CD4-positive, alpha-beta memory T cell (primary cell): Measurements from ENCODE around the gene GALNT7. TPM values are rescaled to one million over a fixed set of nuclear protein-coding genes. Genes with fewer than 3 reads are reported as not detected.

Source experiments
- CTCF ChIA-PET: fragments of 350-600 bp; sonication (Branson Sonifier 250); formaldehyde crosslinking; loops from one replicate; lab custom pipeline; 2021; ENCODE audit warnings: inconsistent platforms; ENCODE audit not compliant: partially characterized antibody; lab: Charles Lee
- POLR2A ChIA-PET: fragments of 350-600 bp; sonication (Branson Sonifier 250); formaldehyde crosslinking; loops from one replicate; lab custom pipeline; 2021; ENCODE audit not compliant: partially characterized antibody; lab: Charles Lee
- DNase-seq, 5 donors: peaks; one replicate each; pipeline versions ENCODE4 v3.0.0 to v3.0.0-alpha.2; 2020 to 2022; ENCODE audit warnings: mixed read lengths in 1 of 5
- H3K27ac ChIP-seq: one replicate; pipeline ENCODE4 v1.7.0; 2013; ENCODE audit warnings: low read depth, low read length
- H3K27me3 ChIP-seq: 2 replicates; pipeline ENCODE4 v1.7.0; 2013; ENCODE audit warnings: mild to moderate bottlenecking, low read length, moderate library complexity; ENCODE audit not compliant: insufficient read depth
- H3K36me3 ChIP-seq: 2 replicates; pipeline ENCODE4 v1.7.0; 2013; ENCODE audit warnings: mild to moderate bottlenecking, low read length, moderate library complexity; ENCODE audit not compliant: insufficient read depth
- H3K4me1 ChIP-seq: 2 replicates; pipeline ENCODE4 v1.7.0; 2013; ENCODE audit warnings: mild to moderate bottlenecking, low read length, moderate library complexity; ENCODE audit not compliant: insufficient read depth
- H3K4me3 ChIP-seq, 2 donors: one replicate each; pipeline ENCODE4 v1.7.0; 2013; ENCODE audit warnings: low read length in 2 of 2, mild to moderate bottlenecking in 1 of 2
- H3K9me3 ChIP-seq, 2 donors: one replicate each; pipeline ENCODE4 v1.7.0; 2013; ENCODE audit warnings: low read length in 2 of 2, control low read depth in 1 of 2; ENCODE audit not compliant: control insufficient read depth in 1 of 2
- H3K27ac Mint-ChIP-seq, 7 donors: one replicate each; pipeline ENCODE4 v1.8.0; 2020 to 2021; ENCODE audit warnings: mixed read lengths in 7 of 7, mild to moderate bottlenecking in 6 of 7, inconsistent platforms in 3 of 7, moderate library complexity in 3 of 7
- H3K27me3 Mint-ChIP-seq, 2 donors: one replicate each; pipeline ENCODE4 v1.8.0; 2020 to 2021; ENCODE audit warnings: mixed read lengths in 2 of 2
- H3K36me3 Mint-ChIP-seq, 2 donors: one replicate each; pipeline ENCODE4 v1.8.0; 2020 to 2021; ENCODE audit warnings: mixed read lengths in 2 of 2, inconsistent platforms in 1 of 2, mild to moderate bottlenecking in 1 of 2
- H3K4me1 Mint-ChIP-seq, 4 donors: one replicate each; pipeline ENCODE4 v1.8.0; 2020 to 2021; ENCODE audit warnings: mixed read lengths in 4 of 4, mild to moderate bottlenecking in 1 of 4
- H3K4me3 Mint-ChIP-seq, 8 donors: one replicate each; pipeline ENCODE4 v1.8.0; 2020 to 2021; ENCODE audit warnings: mixed read lengths in 8 of 8, mild to moderate bottlenecking in 7 of 8, moderate library complexity in 6 of 8, inconsistent platforms in 3 of 8
- H3K9me3 Mint-ChIP-seq, 8 donors: one replicate each; pipeline ENCODE4 v1.8.0; 2020 to 2021; ENCODE audit warnings: mixed read lengths in 8 of 8, mild to moderate bottlenecking in 5 of 8, inconsistent platforms in 3 of 8, moderate library complexity in 1 of 8
- intact Hi-C: fragments of 100-400 bp; cut with micrococcal nuclease; formaldehyde crosslinking; loops from one replicate; pipeline ENCODE4 v1.15.1; 2023
- polyA plus RNA-seq, 2 donors: library from polyadenylated mRNA; unstranded; fragments of 300-500 nt; fragmentation: Illumina TruSeq; gene quantifications; one replicate each; pipeline ENCODE4 v1.2.3, GENCODE V29; 2021
- total RNA-seq, 2 experiments: library from RNA; stranded (reverse); gene quantifications; one replicate each; pipeline ENCODE4 v1.2.3, GENCODE V29; 2021

GALNT7 gene
- total and polyA plus RNA-seq, 4 experiments from 2014 or later = 12.6 to 26.3 (median 22.3) TPM

DNA sequence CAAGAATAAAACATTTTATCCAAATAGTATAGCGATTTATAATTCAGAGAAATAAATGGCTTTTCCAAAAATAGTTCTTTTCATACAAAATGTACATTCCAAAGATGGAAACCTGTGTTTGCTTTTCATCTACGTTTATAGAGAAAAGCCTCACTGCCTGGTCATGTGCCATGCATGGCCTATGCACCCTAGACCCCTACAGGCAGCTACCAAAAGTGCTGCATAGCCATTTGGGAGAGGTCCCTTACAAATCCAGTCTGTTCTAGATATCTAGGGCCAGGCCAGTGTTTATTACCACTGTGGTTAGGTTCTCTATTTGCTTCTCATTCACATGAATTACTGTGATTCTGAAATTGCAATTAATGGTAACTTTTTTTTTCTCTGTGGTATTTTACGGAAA lies 148.4 kb downstream of the GALNT7 start:
- intact Hi-C loops = loop anchor here (5.0 kb wide), 1 partner anchor 305 kb away; no protein-coding TSS in a partner anchor
- Histone ChIP-seq H3K4me1 (no peaks in the 10 kb centered on the region), H3K4me3 (no peak overlapping the region), H3K27me3 (no peaks in the 10 kb centered on the region), H3K36me3 (peaks cover 4% of the 10 kb centered on the region), H3K9me3 (no peaks in the 10 kb centered on the region), H3K27ac (no peak overlapping the region)
- Mint-ChIP-seq H3K4me3 (no peak overlapping the region), H3K27ac (no peak overlapping the region), H3K27me3 (no peaks in the 10 kb centered on the region), H3K36me3 (peaks cover 8 to 22% of the 10 kb centered on the region in 2 donors), H3K9me3 (no peaks in the 10 kb centered on the region), H3K4me1 (peaks cover 0 to 2% (median under 1%) of the 10 kb centered on the region in 4 donors)
- POLR2A ChIA-PET = interaction anchor here (1.0 kb wide), 1 partner anchor 99 kb away, joined by 3 read pairs; no protein-coding TSS in a partner anchor
- DNase-seq = no peak
- CTCF ChIA-PET = interaction anchor here (8.0 kb wide), 1 partner anchor 99 kb away, joined by 295 read pairs; no protein-coding TSS in a partner anchor

DNA sequence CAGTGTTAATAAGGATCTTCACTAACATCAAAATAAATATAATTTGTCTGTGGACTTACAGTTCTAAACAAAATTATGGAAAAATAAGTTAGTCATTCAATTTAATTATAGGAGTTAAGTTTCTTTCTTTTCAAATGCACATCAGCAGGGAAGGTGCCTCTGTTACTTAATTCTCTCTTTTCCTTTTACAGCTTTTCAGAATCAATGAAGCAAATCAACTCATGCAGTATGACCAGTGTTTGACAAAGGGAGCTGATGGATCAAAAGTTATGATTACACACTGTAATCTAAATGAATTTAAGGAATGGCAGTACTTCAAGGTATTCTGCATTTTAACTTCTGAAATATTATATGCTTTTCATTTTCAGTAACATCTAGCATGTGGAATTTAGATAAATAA lies 149.6 kb downstream of the GALNT7 start:
- peaks cover 4% of the 10 kb centered on the region for H3K36me3 ChIP-seq
- H3K4me1 Mint-ChIP-seq = peaks cover 0 to 2% (median under 1%) of the 10 kb centered on the region in 4 donors

DNA sequence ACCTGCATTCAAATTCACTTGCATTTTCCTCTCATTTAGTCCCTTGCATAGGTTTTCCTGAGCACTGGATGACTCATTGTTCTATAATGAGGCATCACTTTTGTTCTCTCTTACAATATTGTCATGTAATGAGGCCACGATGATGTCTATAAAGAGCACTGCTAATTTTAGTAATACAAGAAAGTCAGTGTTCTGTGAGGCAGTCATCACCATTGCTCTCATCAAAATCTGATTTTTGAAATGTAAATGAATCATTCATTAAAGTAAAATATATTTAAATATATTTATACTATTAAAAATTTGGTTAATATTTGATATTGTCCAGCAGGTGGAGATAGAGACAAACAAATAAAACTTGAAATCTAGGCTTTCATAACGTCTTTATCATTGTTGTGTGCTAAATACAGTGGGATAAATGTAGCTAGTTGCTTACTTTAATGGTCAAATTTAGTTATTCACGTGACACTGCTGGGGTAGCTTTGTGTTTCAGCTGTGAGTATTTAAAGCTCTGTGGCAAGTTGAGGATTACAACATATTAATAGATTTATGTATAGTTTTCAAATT lies 150.1 kb downstream of the GALNT7 start:
- DNase-seq = peak in 4 of 5 donors; percentile 28 to 37 (median 31)
- Mint-ChIP-seq H3K36me3 (peaks cover 5 to 26% of the 10 kb centered on the region in 2 donors), H3K27me3 (no peaks in the 10 kb centered on the region), H3K9me3 (no peaks in the 10 kb centered on the region), H3K4me1 (peaks cover 0 to 2% (median under 1%) of the 10 kb centered on the region in 4 donors), H3K27ac (no peak overlapping the region), H3K4me3 (no peak overlapping the region)
- Histone ChIP-seq H3K36me3 (peaks cover 4% of the 10 kb centered on the region), H3K27me3 (no peaks in the 10 kb centered on the region), H3K27ac (no peak overlapping the region), H3K4me1 (no peaks in the 10 kb centered on the region), H3K9me3 (no peaks in the 10 kb centered on the region), H3K4me3 (no peak overlapping the region)
- intact Hi-C loops = loop anchor here (1.0 to 5.0 kb wide), 3 partner anchors 99 to 306 kb away; no protein-coding TSS in a partner anchor
- CTCF ChIA-PET = interaction anchor here (0.6 to 8.0 kb wide), 19 partner anchors 8 to 306 kb away, joined by 3 to 295 read pairs (median 5); partner anchors contain the start of genes HMGB2 and SAP30
- POLR2A ChIA-PET = interaction anchor here (0.7 to 2.7 kb wide), 3 partner anchors 15 to 51 kb away, joined by 3 to 30 read pairs (median 4); partner anchors contain the start of gene HMGB2

More for the DNA sequence above, 149.6 kb downstream of the GALNT7 start:
- no peaks in the 10 kb centered on the region for H3K9me3 ChIP-seq
- no peaks in the 10 kb centered on the region for H3K27me3 ChIP-seq
- Mint-ChIP-seq H3K4me3 (no peak overlapping the region), H3K27me3 (no peaks in the 10 kb centered on the region), H3K27ac (no peak overlapping the region), H3K9me3 (no peaks in the 10 kb centered on the region), H3K36me3 (peaks cover 5 to 26% of the 10 kb centered on the region in 2 donors)
- no peak for DNase-seq
- H3K4me1 ChIP-seq = no peaks in the 10 kb centered on the region
- no peak overlapping the region for H3K27ac ChIP-seq
- POLR2A ChIA-PET = interaction anchor here (1.2 to 2.7 kb wide), 2 partner anchors 15 to 52 kb away, joined by 4 to 30 read pairs; partner anchors contain the start of gene HMGB2
- H3K4me3 ChIP-seq = no peak overlapping the region
- intact Hi-C loops = loop anchor here (1.0 to 5.0 kb wide), 2 partner anchors 99 to 306 kb away; no protein-coding TSS in a partner anchor
- CTCF ChIA-PET = interaction anchor here (0.7 to 8.0 kb wide), 9 partner anchors 9 to 305 kb away, joined by 3 to 295 read pairs (median 16); partner anchors contain the start of genes HMGB2 and SAP30

DNA sequence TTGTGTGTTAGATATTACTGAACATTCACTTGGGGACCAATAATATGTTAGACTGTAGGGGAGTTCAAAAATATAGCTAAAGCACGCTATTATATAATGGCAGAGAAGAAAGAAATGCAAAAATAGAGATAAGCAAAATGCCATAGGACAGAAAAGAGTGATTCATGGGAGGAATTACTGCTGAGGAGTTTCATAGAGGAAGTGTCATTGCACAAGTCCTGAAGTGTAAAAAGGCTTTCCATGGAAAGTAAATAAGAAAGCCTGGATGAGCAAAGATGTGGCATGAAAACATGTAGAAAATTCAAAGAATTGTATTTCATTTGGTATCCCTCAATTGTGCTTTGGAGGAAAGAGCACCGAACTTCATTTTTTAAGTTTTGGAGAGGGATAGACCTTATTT lies 151.1 kb downstream of the GALNT7 start:
- Mint-ChIP-seq H3K36me3 (peaks cover 5 to 26% of the 10 kb centered on the region in 2 donors), H3K27me3 (no peaks in the 10 kb centered on the region), H3K9me3 (no peaks in the 10 kb centered on the region), H3K4me1 (peaks cover 0 to 2% (median under 1%) of the 10 kb centered on the region in 4 donors), H3K4me3 (no peak overlapping the region), H3K27ac (no peak overlapping the region)
- DNase-seq = no peak
- POLR2A ChIA-PET = interaction anchor here (1.2 to 2.7 kb wide), 2 partner anchors 14 to 51 kb away, joined by 4 to 30 read pairs; partner anchors contain the start of gene HMGB2
- peaks cover 4% of the 10 kb centered on the region for H3K36me3 ChIP-seq
- CTCF ChIA-PET = interaction anchor here (0.7 to 8.0 kb wide), 14 partner anchors 9 to 307 kb away, joined by 3 to 295 read pairs (median 10); partner anchors contain the start of genes HMGB2 and SAP30
- no peaks in the 10 kb centered on the region for H3K9me3 ChIP-seq
- H3K27ac ChIP-seq = no peak overlapping the region
- H3K27me3 ChIP-seq = no peaks in the 10 kb centered on the region
- no peak overlapping the region for H3K4me3 ChIP-seq
- intact Hi-C loops = loop anchor here (1.0 to 5.0 kb wide), 2 partner anchors 175 to 307 kb away; no protein-coding TSS in a partner anchor
- H3K4me1 ChIP-seq = no peaks in the 10 kb centered on the region

DNA sequence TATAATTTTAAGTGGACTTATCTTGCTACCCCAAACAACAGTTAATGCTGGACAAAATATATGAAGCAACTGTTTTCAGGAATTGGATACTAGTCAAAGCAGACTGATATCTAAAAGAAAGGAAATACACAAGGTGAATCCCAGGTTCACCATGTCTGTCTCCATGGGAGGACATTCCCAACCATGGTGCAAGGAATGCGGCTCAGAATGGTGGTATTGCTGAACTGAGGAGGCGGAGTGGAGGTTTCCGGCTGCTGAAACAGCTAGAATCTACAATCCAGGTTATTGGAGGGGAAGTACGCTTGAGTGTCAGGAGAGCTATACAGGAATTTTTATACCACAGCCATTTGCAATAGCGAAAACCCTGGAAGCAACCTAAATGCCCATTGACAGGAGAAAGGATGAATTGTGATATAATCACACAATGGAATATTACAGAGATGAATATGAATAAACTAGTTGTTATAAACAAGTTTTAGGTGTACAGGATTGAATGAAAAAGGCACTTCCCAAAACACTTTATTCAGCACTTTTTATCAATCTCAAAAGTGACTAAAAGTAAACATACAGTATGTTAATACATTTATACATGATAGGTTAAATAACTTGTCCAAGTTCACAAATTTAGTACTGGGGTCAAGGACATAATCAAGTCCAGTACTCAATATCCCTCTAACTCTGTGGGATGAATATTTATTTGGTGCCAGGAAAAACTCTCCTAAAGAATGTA lies 156.6 kb downstream of the GALNT7 start:
- Mint-ChIP-seq H3K27me3 (no peaks in the 10 kb centered on the region), H3K36me3 (peaks cover 11 to 33% of the 10 kb centered on the region in 2 donors), H3K4me3 (no peak overlapping the region), H3K4me1 (no peaks in the 10 kb centered on the region), H3K27ac (peak overlapping the region in 1 of 7 donors; percentile 46), H3K9me3 (no peaks in the 10 kb centered on the region)
- POLR2A ChIA-PET = interaction anchor here (1.0 kb wide), 1 partner anchor 100 kb away, joined by 3 read pairs; no protein-coding TSS in a partner anchor
- H3K9me3 ChIP-seq = no peaks in the 10 kb centered on the region
- no peak overlapping the region for H3K27ac ChIP-seq
- DNase-seq = no peak
- CTCF ChIA-PET = interaction anchor here (1.1 to 1.4 kb wide), 2 partner anchors 95 to 312 kb away, joined by 3 read pairs; no protein-coding TSS in a partner anchor
- intact Hi-C loops = no loop called here
- no peaks in the 10 kb centered on the region for H3K4me1 ChIP-seq
- no peaks in the 10 kb centered on the region for H3K36me3 ChIP-seq
- H3K27me3 ChIP-seq = no peaks in the 10 kb centered on the region
- H3K4me3 ChIP-seq = no peak overlapping the region

DNA sequence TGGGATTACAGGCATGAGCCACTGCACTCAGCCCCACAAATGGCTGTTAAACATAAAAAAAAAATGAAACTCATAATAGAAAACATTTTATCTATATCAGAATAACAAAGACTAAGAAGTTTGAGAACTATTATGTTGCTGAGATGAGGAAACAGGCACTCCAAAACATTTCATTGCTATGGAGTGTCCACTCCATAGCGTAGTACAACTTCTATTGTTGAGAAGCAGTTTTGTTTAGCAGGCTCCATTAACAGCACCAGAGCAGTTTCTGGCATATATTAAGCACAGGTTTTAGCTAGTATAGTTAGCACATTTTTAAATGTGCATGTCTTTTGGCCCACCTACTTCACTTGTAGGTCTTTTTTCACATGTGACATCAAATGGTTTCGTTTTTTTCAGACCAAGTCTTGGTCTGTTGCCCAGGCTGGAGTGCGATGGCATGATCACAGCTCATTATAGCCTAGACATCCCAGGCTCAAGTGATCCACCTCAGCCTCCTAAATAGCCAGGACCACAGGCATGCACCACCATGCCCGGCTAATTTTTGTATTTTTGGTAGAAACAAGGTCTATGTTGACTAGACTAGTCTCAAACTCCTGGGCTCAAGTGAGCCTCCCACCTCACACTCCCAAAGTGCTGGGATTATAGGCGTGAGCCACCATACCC lies 159.8 kb downstream of the GALNT7 start:
- Mint-ChIP-seq H3K4me3 (no peak overlapping the region), H3K27ac (no peak overlapping the region), H3K36me3 (peaks cover 11 to 38% of the 10 kb centered on the region in 2 donors), H3K4me1 (peaks cover 13 to 18% (median 17%) of the 10 kb centered on the region in 4 donors), H3K27me3 (no peaks in the 10 kb centered on the region), H3K9me3 (peaks cover 0 to 4% (median 0%) of the 10 kb centered on the region in 8 donors)
- intact Hi-C loops = no loop called here
- H3K36me3 ChIP-seq = no peaks in the 10 kb centered on the region
- H3K27ac ChIP-seq = no peak overlapping the region
- no peaks in the 10 kb centered on the region for H3K27me3 ChIP-seq
- H3K4me3 ChIP-seq = no peak overlapping the region
- CTCF ChIA-PET = interaction anchor here (1.0 kb wide), 1 partner anchor 27 kb away, joined by 3 read pairs; no protein-coding TSS in a partner anchor
- no peaks in the 10 kb centered on the region for H3K9me3 ChIP-seq
- no peak for DNase-seq
- peaks cover 21% of the 10 kb centered on the region for H3K4me1 ChIP-seq
- POLR2A ChIA-PET = interaction anchor here (8.1 kb wide), 1 partner anchor 42 kb away, joined by 375 read pairs; the partner anchor contains the start of gene SAP30
